ENCODE data around the gene GALR1.

GRCh38 chr18:77271576-77272481 lies 22.2 kb downstream of the GALR1 start:
- no peak for TF ChIP-seq YY1 (IDR thresholded peaks at IDR 0.05; ENCODE audit: low read depth)
- TF ChIP-seq FOXM1 (IDR thresholded peaks at IDR 0.05; ENCODE audit: borderline replicate concordance, low read depth): no peak
- TF ChIP-seq TAF1 (IDR thresholded peaks at IDR 0.05; ENCODE audit: low read depth): no peak

Measured in Ishikawa (cell line).